ENCODE measurements around the gene DIS3L2.
"Not testable (repeated sequence)": the region's sequence is repeated elsewhere in the genome, so short reads cannot be mapped to it uniquely, and the experiment has no call there.

Gene DIS3L2

GRCh38 chr2:232307854-232308253 is 346.3 kb downstream of the DIS3L2 start:
- no peak for DNase-seq

GRCh38 chr2:232308986-232309385 is 347.5 kb downstream of the DIS3L2 start:
- no peak for DNase-seq

GRCh38 chr2:232309592-232309991 is 348.1 kb downstream of the DIS3L2 start:
- DNase-seq, result no peak

- DNase-seq, result no peak
These were observed 348.6 kb downstream of the DIS3L2 start for GRCh38 chr2:232310121-232310520.

- DNase-seq, result no peak
These were observed 349.2 kb downstream of the DIS3L2 start for GRCh38 chr2:232310696-232311095.

GRCh38 chr2:232313645-232314044 is 352.1 kb downstream of the DIS3L2 start:
- DNase-seq, result not testable (repeated sequence)

GRCh38 chr2:232315049-232315922 is 353.8 kb downstream of the DIS3L2 start:
- no peak for DNase-seq

- no peak for DNase-seq
These were observed 354.4 kb downstream of the DIS3L2 start for GRCh38 chr2:232315923-232316299.

GRCh38 chr2:232316461-232317330 is 355.2 kb downstream of the DIS3L2 start:
- no peak for DNase-seq

GRCh38 chr2:232318169-232318855 is 356.8 kb downstream of the DIS3L2 start:
- DNase-seq, result no peak

- DNase-seq, result no peak
These were observed 357.7 kb downstream of the DIS3L2 start for GRCh38 chr2:232319067-232319802.

- no peak for DNase-seq
These were observed 358.4 kb downstream of the DIS3L2 start for GRCh38 chr2:232319803-232320442.

- DNase-seq, result no peak
These were observed 358.9 kb downstream of the DIS3L2 start for GRCh38 chr2:232320443-232320803.

GRCh38 chr2:232321156-232321816 is 359.8 kb downstream of the DIS3L2 start:
- no peak for DNase-seq

GRCh38 chr2:232321817-232322559 is 360.5 kb downstream of the DIS3L2 start:
- no peak for DNase-seq

- DNase-seq, result no peak
These were observed 361.2 kb downstream of the DIS3L2 start for GRCh38 chr2:232322560-232323327.

GRCh38 chr2:232323328-232323650 is 361.8 kb downstream of the DIS3L2 start:
- DNase-seq, result no peak

- not testable (repeated sequence) for DNase-seq
These were observed 362.5 kb downstream of the DIS3L2 start for GRCh38 chr2:232323967-232324366.

GRCh38 chr2:232324778-232325177 is 363.3 kb downstream of the DIS3L2 start:
- no peak for DNase-seq
